Tibial nerve (tissue), 4 donors: ENCODE measurements around the gene ZNF763. TPM values are rescaled to one million over a fixed set of nuclear protein-coding genes. Genes with fewer than 3 reads are reported as not detected.
"Not testable (repeated sequence)": the region's sequence is repeated elsewhere in the genome, so short reads cannot be mapped to it uniquely, and the experiment has no call there.

ENCODE experiments used
- DNase-seq, 2 donors: peaks; one replicate each; pipeline ENCODE4 v3.0.0-alpha.2; 2019; ENCODE audit warnings: low spot score in 2 of 2
- H3K27ac ChIP-seq, 4 donors: fragments of 200-600 bp; sonication (generic) in 3 of 4; one replicate each; pipeline ENCODE4 v1.5.1; 2017 to 2019; ENCODE audit warnings: mild to moderate bottlenecking in 1 of 4
- H3K27me3 ChIP-seq, 2 donors: fragments of 200-600 bp; sonication (generic) in 1 of 2; one replicate each; pipeline versions ENCODE4 v1.5.1 to v1.6.0; 2017 to 2019
- H3K36me3 ChIP-seq, 3 donors: fragments of 200-600 bp; sonication (generic); one replicate each; pipeline ENCODE4 v1.5.1; 2018 to 2019
- H3K4me1 ChIP-seq, 4 donors: fragments of 200-600 bp; sonication (generic) in 3 of 4; one replicate each; pipeline ENCODE4 v1.5.1; 2017 to 2019
- H3K4me3 ChIP-seq, 4 donors: fragments of 200-600 bp; sonication (generic) in 3 of 4; one replicate each; pipeline ENCODE4 v1.5.1; 2017 to 2019; ENCODE audit warnings: mild to moderate bottlenecking in 1 of 4, moderate library complexity in 1 of 4
- H3K9me3 ChIP-seq, 4 donors: fragments of 200-600 bp; sonication (generic) in 3 of 4; one replicate each; pipeline ENCODE4 v1.5.1; 2017 to 2019
- CTCF ChIP-seq, 5 experiments: fragments of 200-600 bp in 3 of 5; fragments of 450-650 bp in 2 of 5; sonication (generic) in 3 of 5; IDR thresholded peaks; one replicate each; pipeline ENCODE4 v1.5.1; 2016 to 2019; ENCODE audit warnings: antibody characterized with exemption in 5 of 5, mild to moderate bottlenecking in 3 of 5, moderate library complexity in 2 of 5
- EP300 ChIP-seq, 2 donors: sonication (generic); formaldehyde crosslinking; IDR thresholded peaks; one replicate each; pipeline ENCODE4 v1.6.1; 2017; ENCODE audit warnings: antibody characterized with exemption in 2 of 2, mild to moderate bottlenecking in 1 of 2
- POLR2A ChIP-seq, 2 donors: fragments of 450-650 bp; IDR thresholded peaks; one replicate each; pipeline ENCODE4 v1.6.1; 2017; ENCODE audit warnings: antibody characterized with exemption in 2 of 2, mild to moderate bottlenecking in 2 of 2, moderate library complexity in 2 of 2
- WGBS, 2 donors: methylation state at CpG; one replicate each; pipeline ENCODE4 v1.1.5; 2018; 5-methylcytosine and 5-hydroxymethylcytosine counted together
- total RNA-seq, 4 donors: library from RNA; depleted of rRNA; stranded (reverse); fragments of >200 nt; gene quantifications; one replicate each; pipeline ENCODE4 v1.1.0, GENCODE V29; 2016

The ZNF763 gene
- total RNA-seq, 4 donors from 2014 or later, result 8.2 to 19.0 (median 11.6) TPM

- no peaks in the 10 kb centered on the region for H3K36me3 ChIP-seq
- no peak for TF ChIP-seq EP300 (IDR thresholded peaks at IDR 0.05)
- no peak for TF ChIP-seq POLR2A (IDR thresholded peaks at IDR 0.05)
- TF ChIP-seq CTCF (IDR thresholded peaks at IDR 0.05), result no peak
- H3K27me3 ChIP-seq, result no peaks in the 10 kb centered on the region
- no peak for DNase-seq
- no peak overlapping the region for H3K4me3 ChIP-seq
- WGBS, 2 donors, result 91 to 95% methylated on average over 17 of the region's 17 CpGs
- H3K4me1 ChIP-seq, result peaks cover 0 to 7% (median 2%) of the 10 kb centered on the region in 4 donors
- H3K27ac ChIP-seq, result no peak overlapping the region
- H3K9me3 ChIP-seq, result peaks cover 0 to 12% (median 1%) of the 10 kb centered on the region in 4 donors
Observed at GRCh38 chr19:11986754-11987153, 21.9 kb downstream of the ZNF763 start.

GRCh38 chr19:11987405-11988281, 22.8 kb downstream of the ZNF763 start:
- H3K27ac ChIP-seq, result peak overlapping the region; percentile 28 to 80 (median 75)
- H3K36me3 ChIP-seq, result no peaks in the 10 kb centered on the region
- peak; percentile 28 to 70 for TF ChIP-seq POLR2A (IDR thresholded peaks at IDR 0.05)
- TF ChIP-seq CTCF (IDR thresholded peaks at IDR 0.05), result no peak
- peak; percentile 27 to 90 for TF ChIP-seq EP300 (IDR thresholded peaks at IDR 0.05)
- DNase-seq, result peak; percentile 92 to 96
- WGBS, 2 donors, result 0 to 1% methylated on average over 36 to 47 of the region's 54 CpGs
- peak overlapping the region; percentile 57 to 79 (median 70) for H3K4me3 ChIP-seq
- peaks cover 0 to 3% (median 0%) of the 10 kb centered on the region in 4 donors for H3K9me3 ChIP-seq
- no peaks in the 10 kb centered on the region for H3K27me3 ChIP-seq
- peaks cover 0 to 7% (median 2%) of the 10 kb centered on the region in 4 donors for H3K4me1 ChIP-seq

GRCh38 chr19:11989112-11989456, 24.2 kb downstream of the ZNF763 start:
- no peak overlapping the region for H3K27ac ChIP-seq

GRCh38 chr19:11991921-11992320, 27.1 kb downstream of the ZNF763 start:
- not testable (repeated sequence) for H3K4me1 ChIP-seq, DNase-seq, H3K36me3 ChIP-seq, H3K27ac ChIP-seq, H3K27me3 ChIP-seq, H3K4me3 ChIP-seq, H3K9me3 ChIP-seq
- WGBS, 2 donors, result 86 to 87% methylated on average over 4 of the region's 4 CpGs

More at GRCh38 chr19:11989112-11989456, 24.2 kb downstream of the ZNF763 start:
- Histone ChIP-seq H3K9me3 (no peaks in the 10 kb centered on the region), H3K4me3 (peak overlapping the region in 2 of 4 donors; percentile 64 to 75), H3K36me3 (no peaks in the 10 kb centered on the region), H3K4me1 (peaks cover 0 to 7% (median 2%) of the 10 kb centered on the region in 4 donors), H3K27me3 (no peaks in the 10 kb centered on the region)
- WGBS, 2 donors, result 72 to 80% methylated on average over 9 of the region's 9 CpGs
- no peak for DNase-seq
- TF ChIP-seq EP300 (IDR thresholded peaks at IDR 0.05), result no peak
- TF ChIP-seq POLR2A (IDR thresholded peaks at IDR 0.05), result no peak
- no peak for TF ChIP-seq CTCF (IDR thresholded peaks at IDR 0.05)

GRCh38 chr19:11995174-11995573, 30.3 kb downstream of the ZNF763 start:
- WGBS, 2 donors, result 78 to 91% methylated on average over 1 of the region's 1 CpG
- no peak for DNase-seq
- no peak overlapping the region for H3K4me3 ChIP-seq
- no peaks in the 10 kb centered on the region for H3K9me3 ChIP-seq
- H3K27me3 ChIP-seq, result no peaks in the 10 kb centered on the region
- no peaks in the 10 kb centered on the region for H3K4me1 ChIP-seq
- H3K27ac ChIP-seq, result no peak overlapping the region
- peaks cover 0 to 6% (median 0%) of the 10 kb centered on the region in 3 donors for H3K36me3 ChIP-seq
- TF ChIP-seq POLR2A (IDR thresholded peaks at IDR 0.05) (no peak), EP300 (IDR thresholded peaks at IDR 0.05) (no peak), CTCF (IDR thresholded peaks at IDR 0.05) (no peak)
